H1 (cell line): Measurements from ENCODE around the gene FOXF1. TPM values are rescaled to one million over a fixed set of nuclear protein-coding genes. Genes with fewer than 3 reads are reported as not detected.

Experiments
- CTCF ChIA-PET: fragments of 300-600 bp; sonication (Branson Sonifier 250); formaldehyde crosslinking; loops from one replicate; lab custom pipeline; 2021; ENCODE audit not compliant: partially characterized antibody; lab: Charles Lee
- POLR2A ChIA-PET: fragments of 300-600 bp; sonication (Branson Sonifier 250); formaldehyde crosslinking; loops from one replicate; lab custom pipeline; 2021; ENCODE audit warnings: inconsistent platforms; ENCODE audit not compliant: partially characterized antibody; lab: Charles Lee
- DNase-seq, 2 experiments: peaks; one replicate each; pipeline versions ENCODE4 v3.0.0 to v3.0.0-alpha.2; 2010 to 2022; ENCODE audit warnings: low spot score in 2 of 2, low read depth in 1 of 2, mixed read lengths in 1 of 2
- FAIRE-seq: peaks from 2 replicates; lab custom pipeline; 2011; peaks lifted over from hg19 to GRCh38; lab: Jason Lieb, UNC
- H2AFZ ChIP-seq: 2 replicates; pipeline ENCODE4 v1.8.1; 2012; ENCODE audit warnings: low read length, inconsistent platforms
- H2AK5ac ChIP-seq: 2 replicates; pipeline ENCODE4 v1.6.1; 2013; ENCODE audit warnings: low read depth, low read length
- H2BK120ac ChIP-seq: replicated peaks from 2 replicates; pipeline ENCODE3; 2013; ENCODE audit warnings: low read depth, low read length, inconsistent platforms
- H2BK12ac ChIP-seq: 2 replicates; pipeline ENCODE4 v1.6.1; 2013; ENCODE audit warnings: low read depth, low read length
- H2BK15ac ChIP-seq: 2 replicates; pipeline ENCODE4 v1.6.1; 2013; ENCODE audit warnings: low read length
- H2BK20ac ChIP-seq: 2 replicates; pipeline ENCODE4 v1.6.1; 2013; ENCODE audit warnings: low read length
- H2BK5ac ChIP-seq: 2 replicates; pipeline ENCODE4 v1.6.1; 2013; ENCODE audit warnings: low read depth, low read length
- H3K14ac ChIP-seq: 2 replicates; pipeline ENCODE4 v1.6.1; 2013; ENCODE audit warnings: inconsistent platforms; ENCODE audit not compliant: insufficient read length
- H3K18ac ChIP-seq: 2 replicates; pipeline ENCODE4 v1.6.1; 2013; ENCODE audit warnings: low read length; ENCODE audit errors: extremely low read depth
- H3K23ac ChIP-seq: 2 replicates; pipeline ENCODE4 v1.6.1; 2013; ENCODE audit warnings: inconsistent platforms; ENCODE audit not compliant: insufficient read length
- H3K23me2 ChIP-seq: 2 replicates; pipeline ENCODE4 v1.6.1; 2013; ENCODE audit warnings: low read depth, low read length
- H3K27ac ChIP-seq: 2 replicates; pipeline ENCODE4 v1.6.1; 2011; ENCODE audit warnings: low read depth, low read length, inconsistent platforms
- H3K27me3 ChIP-seq, 4 experiments: replicated peaks in 1 of 4; 1 replicate in 1 of 4; 2 replicates in 3 of 4; pipeline versions ENCODE4 v1.6.1 to v1.8.1; 2011 to 2013; ENCODE audit warnings: low read length in 3 of 4, mild to moderate bottlenecking in 3 of 4, inconsistent platforms in 2 of 4, mixed read lengths in 2 of 4, moderate library complexity in 1 of 4; ENCODE audit not compliant: control insufficient read depth in 3 of 4, insufficient read depth in 3 of 4; ENCODE audit errors: extremely low read depth in 1 of 4
- H3K36me3 ChIP-seq, 4 experiments: 2 replicates each; pipeline versions ENCODE4 v1.6.1 to v1.8.1; 2011 to 2013; ENCODE audit warnings: mild to moderate bottlenecking in 4 of 4, low read length in 3 of 4, moderate library complexity in 2 of 4, control low read depth in 1 of 4, inconsistent platforms in 1 of 4; ENCODE audit not compliant: insufficient read depth in 4 of 4, control insufficient read depth in 2 of 4
- H3K4ac ChIP-seq: replicated peaks from 2 replicates; pipeline ENCODE3; 2013; ENCODE audit warnings: low read length, low read depth, mixed read lengths, inconsistent platforms; ENCODE audit not compliant: insufficient read length
- H3K4me1 ChIP-seq, 4 experiments: replicated peaks in 1 of 4; 1 replicate in 1 of 4; 2 replicates in 3 of 4; pipeline versions ENCODE4 v1.6.1 to v1.8.1; 2011 to 2013; ENCODE audit warnings: low read length in 3 of 4, inconsistent platforms in 2 of 4, mixed read lengths in 1 of 4; ENCODE audit not compliant: insufficient read depth in 4 of 4, control insufficient read depth in 3 of 4
- H3K4me2 ChIP-seq, 2 experiments: 2 replicates each; pipeline versions ENCODE4 v1.6.1 to v1.8.1; 2011 to 2013; ENCODE audit warnings: low read depth in 2 of 2, low read length in 2 of 2, control low read depth in 1 of 2, inconsistent platforms in 1 of 2, mild to moderate bottlenecking in 1 of 2; ENCODE audit not compliant: insufficient read depth in 1 of 2
- H3K4me3 ChIP-seq, 4 experiments: fragments of 200-600, 300-600 bp in 1 of 4; sonication (generic), shearing (Covaris generic), sonication (Bioruptor Twin) in 1 of 4; 2 replicates each; pipeline versions ENCODE4 v1.5.1 to v1.8.1; 2011 to 2016; ENCODE audit warnings: low read length in 4 of 4, low read depth in 3 of 4, control low read depth in 2 of 4, inconsistent platforms in 2 of 4, mild to moderate bottlenecking in 2 of 4, mixed read lengths in 1 of 4, moderate library complexity in 1 of 4; ENCODE audit not compliant: insufficient read depth in 2 of 4; ENCODE audit errors: extremely low read depth in 1 of 4
- H3K56ac ChIP-seq: replicated peaks from 2 replicates; pipeline ENCODE3; 2013; ENCODE audit warnings: low read depth, mild to moderate bottlenecking, mixed read lengths, low read length, inconsistent platforms; ENCODE audit not compliant: insufficient read length
- H3K79me1 ChIP-seq: 2 replicates; pipeline ENCODE4 v1.6.1; 2013; ENCODE audit warnings: low read depth, low read length, control low read depth
- H3K79me2 ChIP-seq, 2 experiments: 2 replicates each; pipeline versions ENCODE4 v1.6.1 to v1.8.1; 2012 to 2013; ENCODE audit warnings: low read length in 2 of 2, mild to moderate bottlenecking in 2 of 2, inconsistent platforms in 1 of 2; ENCODE audit not compliant: insufficient read depth in 2 of 2, control insufficient read depth in 1 of 2
- H3K9ac ChIP-seq, 4 experiments: replicated peaks in 1 of 4; 1 replicate in 1 of 4; 2 replicates in 3 of 4; pipeline versions ENCODE4 v1.6.1 to v1.8.1; 2011 to 2013; ENCODE audit warnings: low read depth in 3 of 4, low read length in 3 of 4, control low read depth in 2 of 4, mild to moderate bottlenecking in 2 of 4, moderate library complexity in 2 of 4, inconsistent platforms in 1 of 4; ENCODE audit errors: extremely low read depth in 1 of 4
- H3K9me3 ChIP-seq, 2 experiments: 2 replicates each; pipeline versions ENCODE4 v1.6.1 to v1.8.1; 2012 to 2013; ENCODE audit warnings: mild to moderate bottlenecking in 2 of 2, moderate library complexity in 2 of 2, control low read depth in 1 of 2, inconsistent platforms in 1 of 2, low read depth in 1 of 2, low read length in 1 of 2, mixed read lengths in 1 of 2; ENCODE audit not compliant: insufficient read depth in 2 of 2
- H4K20me1 ChIP-seq, 2 experiments: replicated peaks in 1 of 2; 2 replicates each; pipeline versions ENCODE3 to v1.8.1; 2011 to 2013; ENCODE audit warnings: inconsistent platforms in 2 of 2, low read length in 2 of 2, mild to moderate bottlenecking in 1 of 2; ENCODE audit not compliant: insufficient read depth in 2 of 2, control insufficient read depth in 1 of 2
- H4K5ac ChIP-seq: 2 replicates; pipeline ENCODE4 v1.6.1; 2013; ENCODE audit warnings: low read length, low read depth, mixed read lengths, inconsistent platforms; ENCODE audit not compliant: insufficient read length
- H4K8ac ChIP-seq: 2 replicates; pipeline ENCODE4 v1.8.0; 2013; ENCODE audit warnings: mild to moderate bottlenecking, moderate library complexity, low read length, inconsistent platforms; ENCODE audit not compliant: insufficient read depth; ENCODE audit errors: extremely low read depth
- H4K91ac ChIP-seq: replicated peaks from 2 replicates; pipeline ENCODE3; 2013; ENCODE audit warnings: low read length, mixed read lengths, inconsistent platforms; ENCODE audit not compliant: insufficient read length
- GTF2F1 ChIP-seq: IDR thresholded peaks from 2 replicates; pipeline ENCODE4 v1.6.1; 2012; ENCODE audit warnings: low read depth, low read length, improper control_type of control experiment, borderline replicate concordance
- RFX5 ChIP-seq: IDR thresholded peaks from 2 replicates; pipeline ENCODE4 v1.6.1; 2011; ENCODE audit warnings: low read depth, low read length, improper control_type of control experiment, borderline replicate concordance
- SP1 ChIP-seq: IDR thresholded peaks from 2 replicates; pipeline ENCODE4 v1.6.1; 2011; ENCODE audit warnings: low read depth, low read length
- SUZ12 ChIP-seq: fragments of 200-600 bp; sonication (generic); IDR thresholded peaks from 2 replicates; pipeline ENCODE4 v1.6.1; 2012; ENCODE audit warnings: mild to moderate bottlenecking, inconsistent platforms, low read length, moderate library complexity, mixed read lengths
- TBP ChIP-seq: IDR thresholded peaks from 2 replicates; pipeline ENCODE4 v1.6.1; 2011; ENCODE audit warnings: low read depth, low read length, improper control_type of control experiment
- TEAD4 ChIP-seq: IDR thresholded peaks from 2 replicates; pipeline ENCODE4 v1.6.1; 2012; ENCODE audit warnings: low read depth, low read length, inconsistent platforms, mixed read lengths
- YY1 ChIP-seq: IDR thresholded peaks from 2 replicates; pipeline ENCODE4 v1.6.1; 2011; ENCODE audit warnings: low read depth, mild to moderate bottlenecking, low read length
- WGBS, 2 experiments: shearing (Covaris generic) in 1 of 2; methylation state at CpG; one replicate each; pipeline versions ENCODE4 v1.1.6 to v1.1.7; 2013 to 2015; ENCODE audit warnings: low lambda C conversion rate in 2 of 2, mixed read lengths in 2 of 2, inconsistent platforms in 1 of 2, low coverage in 1 of 2, missing lambda C conversion rate in 1 of 2; ENCODE audit not compliant: insufficient replicate concordance in 2 of 2, insufficient coverage in 1 of 2, insufficient read length in 1 of 2; ENCODE audit errors: extremely low coverage in 1 of 2, missing lambda C conversion rate in 1 of 2; 5-methylcytosine and 5-hydroxymethylcytosine counted together
- polyA plus RNA-seq, 7 experiments: library from polyadenylated mRNA; depleted of rRNA in 3 of 7; stranded (reverse) in 5 of 7; unstranded in 2 of 7; fragments of >200 nt in 5 of 7; fragments of 200-250 nt in 2 of 7; gene quantifications; 1 replicate in 5 of 7; 2 replicates in 1 of 7; 4 replicates in 1 of 7; pipeline versions ENCODE4 v1.2.1 to v1.2.3, GENCODE V29; 2011 to 2013; ENCODE audit warnings: missing spikeins in 2 of 7, mixed read lengths in 2 of 7
- total RNA-seq: library from RNA; stranded (reverse); fragmentation: NEBNext Ultra II Directional; extraction: Animal tissue kit (Norgen Biotek cat#: 25700); gene quantifications from 2 replicates; pipeline ENCODE4 v1.2.1, GENCODE V29; 2021

The FOXF1 gene
- total and polyA plus RNA-seq, 2 of the 8 experiments (the other 6 are each of a cell fraction or from before 2014, with no cell fraction given), result 0.02 TPM; not detected in 1

- TF ChIP-seq RFX5 (no peak), YY1 (no peak), SP1 (no peak), GTF2F1 (no peak), SUZ12 (no peak), TBP (no peak), TEAD4 (no peak)
- no peak for DNase-seq
- Histone ChIP-seq H3K23me2 (no peaks in the 10 kb centered on the region), H3K4ac (no peak overlapping the region), H2BK20ac (no peak overlapping the region), H2BK15ac (no peak overlapping the region), H3K9ac (no peak overlapping the region), H2AFZ (no peak overlapping the region), H4K8ac (no peak overlapping the region), H3K79me1 (no peaks in the 10 kb centered on the region), H3K56ac (no peak overlapping the region), H4K20me1 (peaks cover 0 to 2% of the 10 kb centered on the region in 2 experiments), H3K27me3 (no peaks in the 10 kb centered on the region), H3K23ac (no peak overlapping the region), H2BK5ac (no peak overlapping the region), H2BK120ac (no peak overlapping the region), H3K36me3 (peaks cover 0 to 4% (median 3%) of the 10 kb centered on the region in 4 experiments; a peak in 5 of 8 replicates), H3K4me1 (no peaks in the 10 kb centered on the region), H3K79me2 (no peaks in the 10 kb centered on the region), H3K14ac (no peak overlapping the region), H3K18ac (no peak overlapping the region), H4K5ac (no peak overlapping the region), H3K9me3 (no peaks in the 10 kb centered on the region), H3K4me3 (no peak overlapping the region), H3K4me2 (no peak overlapping the region), H2AK5ac (no peak overlapping the region), H4K91ac (no peak overlapping the region), H2BK12ac (no peak overlapping the region), H3K27ac (no peak overlapping the region)
- POLR2A ChIA-PET, result no interaction called here
- FAIRE-seq, result no peak
- CTCF ChIA-PET, result interaction anchor here (1.6 kb wide), 1 partner anchor 10 kb away, joined by 4 read pairs; no protein-coding TSS in a partner anchor
- WGBS, 2 experiments, result 94% methylated on average over 16 of the region's 17 CpGs; no CpG with 5 or more reads in 1 of the 2 experiments
These were observed 28.0 kb downstream of the FOXF1 start for GRCh38 chr16:86538196-86538780.
